GM19043 (cell line): Measurements from ENCODE around the gene MORN4.
A peak's percentile ranks its signal among the peaks of the same experiment; 100 is the strongest.
"Not testable (repeated sequence)": the region's sequence is repeated elsewhere in the genome, so short reads cannot be mapped to it uniquely, and the experiment has no call there.

Source experiments
- ATAC-seq: cut with Tn5 transposase; IDR thresholded peaks from one replicate; pipeline ENCODE4 v1.9.1; 2021; ENCODE audit warnings: low read depth; ENCODE audit not compliant: unreplicated experiment

Gene MORN4

DNA sequence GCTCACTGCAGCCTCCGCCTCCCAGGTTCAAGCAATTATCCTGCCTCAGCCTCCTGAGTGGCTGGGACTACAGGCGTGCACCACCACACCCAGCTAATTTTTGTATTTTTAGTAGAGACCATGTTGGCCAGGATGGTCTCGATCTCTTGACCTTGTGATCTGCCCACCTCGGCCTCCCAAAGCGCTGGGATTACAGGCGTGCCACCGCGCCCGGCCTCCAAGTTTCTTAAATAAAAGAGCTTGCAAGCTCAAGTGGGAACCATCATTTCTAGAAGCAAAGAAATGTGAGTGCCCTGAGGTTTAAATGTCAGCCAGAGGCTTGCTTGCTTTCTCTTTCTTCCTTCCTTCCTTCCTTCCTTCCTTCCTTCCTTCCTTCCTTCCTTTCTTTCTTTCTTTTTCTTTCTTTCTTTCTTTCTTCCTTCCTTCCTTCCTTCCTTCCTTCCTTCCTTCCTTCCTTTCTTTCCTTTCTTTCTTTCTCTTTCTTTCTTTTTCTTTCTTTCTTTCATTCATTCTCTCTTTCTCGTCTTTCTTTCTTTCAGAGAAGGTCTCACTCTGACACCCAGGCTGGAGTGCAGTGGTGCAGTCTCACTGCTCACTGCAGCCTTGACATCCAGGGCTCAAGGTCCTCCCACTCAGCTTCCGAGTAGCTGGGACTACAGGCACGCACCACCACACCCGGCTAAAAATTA is 9.3 kb upstream of the MORN4 start:
- ATAC-seq = not testable (repeated sequence)

GRCh38 chr10:97640868-97641811 is 7.8 kb upstream of the MORN4 start:
- ATAC-seq = peak; percentile 11

DNA sequence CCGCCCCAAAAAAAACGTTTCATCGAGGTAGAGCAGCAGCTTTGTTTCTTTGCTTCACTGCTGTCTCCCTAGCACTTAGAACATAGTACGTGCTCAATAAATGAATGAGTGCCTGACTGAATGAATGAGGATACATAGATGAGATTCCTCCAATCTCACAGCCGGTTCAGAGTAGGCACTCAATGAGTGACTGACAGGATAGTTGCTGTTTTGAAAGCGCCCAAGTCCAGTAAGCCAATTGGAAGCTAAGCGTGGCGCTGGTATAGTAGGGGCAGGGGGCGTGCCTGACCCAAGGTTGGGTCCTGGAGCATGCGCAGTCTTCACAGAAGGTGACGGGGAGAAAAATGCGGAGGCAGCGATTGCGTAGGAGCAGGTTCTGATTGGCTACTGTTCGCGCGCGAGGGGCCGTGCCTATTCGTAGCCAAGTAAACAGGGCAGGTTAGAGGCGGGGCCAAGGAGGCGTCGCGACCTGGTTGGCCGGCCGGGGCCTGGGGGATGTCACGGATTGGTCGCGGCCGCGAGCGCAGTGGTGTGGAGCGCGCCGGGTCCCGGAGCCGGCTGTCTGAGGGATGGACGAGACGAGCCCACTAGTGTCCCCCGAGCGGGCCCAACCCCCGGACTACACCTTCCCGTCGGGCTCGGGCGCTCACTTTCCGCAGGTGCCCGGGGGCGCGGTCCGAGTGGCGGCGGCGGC is 7.0 kb upstream of the MORN4 start, which contains the start of gene PI4K2A:
Gene PI4K2A (plus strand): TSS at position 498 of the 694 bp plus-strand sequence. CDS start 72 bp downstream, at position 570.
- ATAC-seq = peak; percentile 99

GRCh38 chr10:97639090-97639489 is 5.8 kb upstream of the MORN4 start:
- not testable (repeated sequence) for ATAC-seq

- ATAC-seq = no peak
Observed at GRCh38 chr10:97635577-97635976, 2.3 kb upstream of the MORN4 start.

DNA sequence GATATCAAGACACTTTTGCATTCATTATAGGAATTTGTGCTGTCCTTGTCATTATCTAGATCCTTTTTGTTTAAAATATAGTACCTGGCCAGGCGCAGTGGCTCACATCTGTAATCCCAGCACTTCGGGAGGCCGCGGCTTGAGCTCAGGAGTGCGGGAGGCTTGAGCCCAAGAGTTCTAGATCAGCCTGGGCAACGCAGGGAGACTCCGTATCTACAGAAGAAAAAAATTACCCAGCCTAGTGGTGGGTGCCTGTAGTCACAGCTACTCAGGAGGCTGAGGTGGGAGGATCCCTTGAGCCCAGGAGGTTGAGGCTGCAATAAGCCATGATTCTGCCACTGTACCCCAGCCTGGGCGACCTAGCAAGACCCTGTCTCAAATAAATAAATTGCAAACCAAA is 621 bp upstream of the MORN4 start:
- no peak for ATAC-seq

GRCh38 chr10:97631098-97631497 is 2.2 kb downstream of the MORN4 start:
- ATAC-seq = no peak

GRCh38 chr10:97629289-97629688 is 4.0 kb downstream of the MORN4 start:
- no peak for ATAC-seq

DNA sequence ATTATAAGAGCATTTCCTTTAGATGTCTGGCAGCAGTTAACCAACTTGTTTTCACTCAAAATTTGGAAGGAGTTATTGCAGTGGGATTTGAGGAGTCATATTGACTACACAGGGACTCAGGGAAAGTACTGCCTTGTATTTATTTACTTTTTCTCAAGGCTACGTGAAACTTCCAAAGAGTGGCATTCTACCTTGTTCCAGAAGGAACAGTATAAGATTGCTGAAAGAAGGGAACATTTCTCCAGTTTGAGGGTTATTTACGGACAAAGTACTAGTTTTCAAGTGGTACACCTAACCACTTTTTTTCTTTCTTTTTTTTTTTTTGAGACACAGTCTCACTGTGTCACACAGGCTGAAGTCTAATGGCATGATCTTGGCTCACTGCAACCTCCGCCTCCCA is 5.1 kb downstream of the MORN4 start:
- no peak for ATAC-seq

GRCh38 chr10:97627731-97628130 is 5.6 kb downstream of the MORN4 start:
- no peak for ATAC-seq

- ATAC-seq = no peak
Observed at GRCh38 chr10:97623277-97623676, 10.0 kb downstream of the MORN4 start.

- ATAC-seq = no peak
Observed at GRCh38 chr10:97618733-97619132, 14.6 kb downstream of the MORN4 start.

GRCh38 chr10:97618285-97618684 is 15.0 kb downstream of the MORN4 start:
- ATAC-seq = no peak

DNA sequence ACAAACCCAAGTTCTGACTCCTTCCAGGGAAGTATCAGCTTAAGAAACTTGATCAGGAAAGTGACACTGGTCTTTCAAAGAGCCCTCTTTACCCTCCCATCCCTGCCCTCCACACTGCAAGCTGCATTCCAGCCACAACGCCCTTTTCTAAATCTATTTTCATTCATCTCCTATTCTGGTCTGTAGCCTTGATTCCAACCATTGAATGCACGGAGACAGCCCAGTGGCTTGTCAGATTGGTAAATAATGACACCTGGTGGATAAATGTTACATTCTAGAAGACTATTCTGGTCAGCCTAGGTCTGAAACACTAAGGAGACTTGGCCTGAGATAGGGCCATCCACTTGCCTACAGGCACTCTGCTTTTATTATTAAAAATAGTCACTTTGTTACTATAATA is 20.9 kb downstream of the MORN4 start:
- ATAC-seq = no peak

DNA sequence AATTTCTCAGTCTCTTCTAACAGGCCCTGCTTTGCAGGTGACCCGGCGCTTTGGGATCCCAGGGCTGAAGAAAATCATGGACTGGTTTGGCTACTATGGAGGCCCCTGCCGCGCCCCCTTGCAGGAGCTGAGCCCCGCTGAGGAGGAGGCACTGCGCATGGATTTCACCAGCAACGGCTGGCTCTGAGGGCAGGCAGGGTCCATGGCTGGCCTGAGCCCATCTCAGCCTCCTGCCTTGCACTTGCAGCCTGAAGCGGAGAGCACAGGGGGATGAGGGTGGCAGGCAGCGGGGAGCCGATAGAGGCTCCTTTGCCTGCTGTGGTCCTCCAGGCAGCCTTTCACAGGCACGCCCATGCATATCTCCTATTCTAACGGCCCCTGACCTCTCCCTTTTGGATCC is 21.8 kb downstream of the MORN4 start:
- no peak for ATAC-seq

GRCh38 chr10:97608991-97609561 is 24.2 kb downstream of the MORN4 start:
- ATAC-seq = no peak

DNA sequence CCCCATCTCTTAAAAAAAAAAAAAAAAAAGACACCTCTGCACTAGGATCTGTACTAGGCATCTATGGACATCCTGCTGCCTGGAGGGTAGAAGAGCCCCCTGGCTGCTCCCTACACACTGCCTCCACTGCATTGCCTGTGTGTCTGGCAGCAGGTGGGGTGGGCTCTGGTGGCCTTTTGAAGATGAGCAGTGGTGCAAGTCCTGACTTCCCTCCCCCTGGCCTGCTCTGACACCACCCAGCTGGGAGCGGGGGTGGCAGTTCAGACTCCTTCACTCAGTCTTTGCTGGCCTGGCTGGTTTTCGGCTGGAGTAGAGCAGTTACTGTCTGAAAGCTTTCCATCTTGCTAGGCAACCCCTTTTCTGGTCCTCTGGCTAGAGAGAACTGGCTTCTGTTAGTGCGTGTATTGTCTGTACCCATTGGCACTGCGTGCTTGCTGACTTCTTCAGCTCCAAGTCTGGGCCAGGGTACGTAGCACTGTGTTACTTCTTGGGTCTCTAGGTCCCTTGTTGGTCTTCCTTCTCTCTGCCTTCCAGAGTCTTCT is 26.1 kb downstream of the MORN4 start:
- no peak for ATAC-seq

DNA sequence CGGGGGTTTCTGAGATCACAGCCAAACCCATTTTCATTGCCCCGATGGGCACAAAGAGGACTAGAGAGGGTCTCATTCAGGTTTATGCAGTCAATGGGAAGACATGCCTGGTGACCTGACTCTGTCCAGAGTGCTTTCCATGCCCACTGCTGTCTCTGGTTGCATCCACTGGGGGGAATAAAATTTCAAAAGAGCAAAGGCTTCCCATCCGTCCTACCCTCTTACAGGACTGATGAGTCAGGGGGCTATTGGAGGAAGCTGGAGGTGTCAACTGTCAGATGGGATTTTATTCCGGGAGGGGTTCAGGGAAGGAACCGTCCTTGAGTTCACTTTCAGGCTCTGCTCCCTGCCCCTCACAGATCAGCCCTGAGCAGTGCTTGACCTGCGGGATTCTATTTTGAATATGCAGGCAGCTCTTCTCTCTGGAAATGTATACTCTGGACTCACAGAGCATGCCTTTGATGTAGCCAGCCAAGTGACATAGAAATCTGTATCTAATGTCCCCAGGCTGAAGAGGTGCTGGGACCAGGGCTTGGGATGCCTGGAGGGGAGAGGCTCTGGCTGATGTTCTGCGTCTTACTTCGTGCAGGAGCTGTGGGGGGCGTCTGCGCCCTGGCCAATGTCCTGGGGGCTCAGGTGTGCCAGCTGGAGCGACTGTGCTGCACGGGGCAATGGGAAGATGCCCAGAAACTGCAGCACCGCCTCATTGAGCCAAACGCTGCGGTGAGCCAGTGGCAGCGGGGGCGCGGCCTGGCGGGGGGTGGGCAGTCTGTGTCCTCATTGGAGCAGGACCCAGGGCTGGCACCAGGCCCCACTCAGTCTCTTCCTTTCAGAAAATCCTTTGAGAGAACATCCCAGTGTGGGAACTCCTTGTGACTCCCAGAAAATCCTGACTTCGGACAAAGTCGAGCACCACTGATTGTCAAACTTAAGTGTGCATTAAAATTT is 31.8 kb downstream of the MORN4 start:
- ATAC-seq = no peak

- no peak for ATAC-seq
Observed at GRCh38 chr10:97600616-97601015, 32.7 kb downstream of the MORN4 start.
